K562 (cell line): ENCODE measurements around the gene OPN1LW.

Source experiments
- CTCF ChIP-seq, 3 experiments: IDR thresholded peaks in 2 of 3; conservative IDR thresholded peaks in 1 of 3; 2 replicates each; pipeline ENCODE4 v1.5.1; 2011 to 2012; ENCODE audit warnings: low read length in 3 of 3, mild to moderate bottlenecking in 3 of 3, control low read depth in 2 of 3, improper control_type of control experiment in 1 of 3, inconsistent platforms in 1 of 3, low read depth in 1 of 3, mixed read lengths in 1 of 3, moderate library complexity in 1 of 3; ENCODE audit not compliant: insufficient read depth in 2 of 3
- ELF1 ChIP-seq: fragments of 200-800 bp; sonication (Bioruptor generic); IDR thresholded peaks from 2 replicates; pipeline ENCODE4 v1.6.1; 2016; ENCODE audit warnings: missing genetic modification characterization, missing compliant biosample characterization
- FOXK2 ChIP-seq, 2 experiments: fragments of 450-650 bp; IDR thresholded peaks in 1 of 2; conservative IDR thresholded peaks in 1 of 2; 2 replicates each; pipeline ENCODE4 v1.6.1; 2016; ENCODE audit warnings: low read depth in 2 of 2, mild to moderate bottlenecking in 1 of 2
- HCFC1 ChIP-seq: IDR thresholded peaks from 2 replicates; pipeline ENCODE4 v1.6.1; 2012; ENCODE audit warnings: low read depth, low read length, improper control_type of control experiment
- NFIC ChIP-seq: fragments of 450-650 bp; IDR thresholded peaks from 2 replicates; pipeline ENCODE4 v1.6.1; 2017; ENCODE audit warnings: mild to moderate bottlenecking, inconsistent platforms
- POLR2A ChIP-seq: fragments of 450-650 bp; conservative IDR thresholded peaks from 2 replicates; pipeline ENCODE4 v1.6.1; 2016
- REST ChIP-seq, 2 experiments: fragments of 450-650 bp; formaldehyde crosslinking in 1 of 2; IDR thresholded peaks; 2 replicates each; pipeline versions ENCODE4 v1.4.0 to v1.6.1; 2014 to 2020; ENCODE audit warnings: mild to moderate bottlenecking in 2 of 2, borderline replicate concordance in 1 of 2, low read depth in 1 of 2

- no peak for TF ChIP-seq CTCF (IDR thresholded peaks at IDR 0.05 in 2 of 3, conservative IDR thresholded peaks at IDR 0.05 in 1 of 3; ENCODE audit: insufficient read depth in 2 of 3, low read depth in 1 of 3, low read length in 3 of 3)
- no peak for TF ChIP-seq FOXK2 (conservative IDR thresholded peaks at IDR 0.05 in 1 of 2, IDR thresholded peaks at IDR 0.05 in 1 of 2; ENCODE audit: low read depth in 2 of 2)
- no peak for TF ChIP-seq POLR2A
- no peak for TF ChIP-seq NFIC
- TF ChIP-seq REST (IDR thresholded peaks at IDR 0.05; ENCODE audit: borderline replicate concordance) = no peak
- TF ChIP-seq REST (CRISPR knock-in tag; IDR thresholded peaks at IDR 0.05; ENCODE audit: low read depth) = no peak
- TF ChIP-seq ELF1 = no peak
- TF ChIP-seq HCFC1 = no peak
Measured at GRCh38 chrX:154113729-154114128, 30.3 kb upstream of the OPN1LW start.
